ENCODE data around the gene TNFRSF6B. TPM values are rescaled to one million over a fixed set of nuclear protein-coding genes. Genes with fewer than 3 reads are reported as not detected.

Gene TNFRSF6B
- total and polyA plus RNA-seq, 9 donors: 0.55 to 2.4 (median 1.4) TPM

GRCh38 chr20:63690898-63691710 lies 5.3 kb upstream of the TNFRSF6B start:
- 74% methylated on average over 18 of the region's 24 CpGs for WGBS (ENCODE audit: insufficient coverage)
- Histone ChIP-seq H3K4me1 (ENCODE audit: control insufficient read depth, insufficient read depth, low read length) (peaks cover 26% of the 10 kb centered on the region), H3K27me3 (ENCODE audit: control insufficient read depth, insufficient read depth, low read length) (no peaks in the 10 kb centered on the region), H3K9me3 (replicated peaks; ENCODE audit: control insufficient read depth, low read depth, low read length) (no peaks in the 10 kb centered on the region), H3K27ac (ENCODE audit: low read length) (no peak overlapping the region), H3K4me3 (ENCODE audit: low read length) (no peak overlapping the region), H3K36me3 (ENCODE audit: control insufficient read depth, insufficient read depth, low read length) (peaks cover 30% of the 10 kb centered on the region)
- DNase-seq: peak; percentile 25

DNA sequence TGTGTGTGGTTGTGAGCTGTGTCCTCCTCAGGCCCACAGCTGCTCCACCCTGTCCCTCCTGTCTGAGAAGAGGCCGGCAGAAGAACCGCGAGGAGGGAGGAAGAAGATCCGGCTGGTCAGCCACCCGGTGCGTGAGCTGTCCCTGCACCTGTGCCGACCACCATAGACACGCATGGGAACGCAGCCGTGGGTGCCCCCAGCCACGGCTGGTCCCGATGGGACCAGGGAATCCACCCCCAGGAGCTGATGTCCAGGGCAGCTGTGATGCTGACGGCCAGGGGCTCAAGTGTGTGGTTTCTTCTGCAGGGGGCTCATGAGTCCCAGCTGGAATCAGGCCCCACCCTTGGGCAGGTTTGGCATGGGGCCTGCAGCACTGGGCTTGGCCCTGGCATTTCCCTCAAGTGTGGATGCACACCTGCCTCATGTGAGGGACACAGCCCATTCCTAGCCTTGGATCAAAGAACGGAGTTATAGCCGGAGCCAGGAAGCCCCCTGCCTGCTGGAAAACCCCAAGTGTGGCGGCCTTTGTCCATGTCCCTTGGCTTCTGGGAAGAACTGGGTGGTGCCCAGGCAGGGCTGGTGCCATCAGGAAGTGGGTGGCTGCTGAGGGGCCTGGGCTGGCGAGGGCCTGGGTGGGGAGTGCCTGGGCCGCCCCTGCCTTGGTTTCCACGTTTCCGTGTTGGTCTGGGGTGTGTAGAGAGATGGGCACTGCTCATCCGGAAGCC lies 4.6 kb upstream of the TNFRSF6B start:
- WGBS (ENCODE audit: insufficient coverage): 75% methylated on average over 21 of the region's 21 CpGs
- no peaks in the 10 kb centered on the region for H3K9me3 ChIP-seq (replicated peaks; ENCODE audit: control insufficient read depth, low read depth, low read length)
- H3K27me3 ChIP-seq (ENCODE audit: control insufficient read depth, insufficient read depth, low read length): no peaks in the 10 kb centered on the region
- no peak overlapping the region for H3K4me3 ChIP-seq (ENCODE audit: low read length)
- no peak overlapping the region for H3K27ac ChIP-seq (ENCODE audit: low read length)
- peaks cover 30% of the 10 kb centered on the region for H3K36me3 ChIP-seq (ENCODE audit: control insufficient read depth, insufficient read depth, low read length)
- peaks cover 26% of the 10 kb centered on the region for H3K4me1 ChIP-seq (ENCODE audit: control insufficient read depth, insufficient read depth, low read length)
- DNase-seq: peak; percentile 30

GRCh38 chr20:63692436-63693082 lies 3.9 kb upstream of the TNFRSF6B start:
- Histone ChIP-seq H3K4me3 (ENCODE audit: low read length) (no peak overlapping the region), H3K36me3 (ENCODE audit: control insufficient read depth, insufficient read depth, low read length) (peaks cover 30% of the 10 kb centered on the region), H3K27ac (ENCODE audit: low read length) (no peak overlapping the region), H3K9me3 (replicated peaks; ENCODE audit: control insufficient read depth, low read depth, low read length) (no peaks in the 10 kb centered on the region), H3K4me1 (ENCODE audit: control insufficient read depth, insufficient read depth, low read length) (peaks cover 26% of the 10 kb centered on the region), H3K27me3 (ENCODE audit: control insufficient read depth, insufficient read depth, low read length) (no peaks in the 10 kb centered on the region)
- WGBS (ENCODE audit: insufficient coverage): 71% methylated on average over 17 of the region's 20 CpGs
- DNase-seq: no peak

DNA sequence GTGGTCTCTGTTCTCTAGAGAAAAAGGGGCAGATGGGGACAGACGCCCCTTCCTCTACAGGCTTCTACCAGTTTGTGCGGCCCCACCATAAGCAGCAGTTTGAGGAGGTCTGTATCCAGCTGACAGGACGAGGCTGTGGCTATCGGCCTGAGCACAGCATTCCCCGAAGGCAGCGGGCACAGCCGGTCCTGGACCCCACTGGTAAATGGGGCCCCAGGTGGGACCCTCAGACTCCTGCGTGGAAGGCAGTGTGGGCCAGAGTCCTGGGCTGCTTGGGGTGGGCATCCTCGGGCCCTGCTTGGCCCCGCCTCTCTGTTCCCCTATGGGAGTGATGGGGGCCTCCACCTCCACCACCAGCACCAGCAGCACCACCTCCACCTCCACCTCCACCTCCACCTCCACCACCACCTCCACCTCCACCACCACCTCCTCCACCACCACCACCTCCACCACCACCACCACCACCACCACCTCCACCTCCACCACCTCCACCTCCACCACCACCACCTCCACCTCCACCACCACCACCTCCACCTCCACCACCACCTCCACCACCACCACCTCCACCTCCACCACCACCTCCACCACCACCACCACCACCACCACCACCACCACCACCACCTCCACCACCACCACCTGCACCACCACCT lies 3.2 kb upstream of the TNFRSF6B start:
- no peak overlapping the region for H3K27ac ChIP-seq (ENCODE audit: low read length)
- H3K36me3 ChIP-seq (ENCODE audit: control insufficient read depth, insufficient read depth, low read length): peaks cover 30% of the 10 kb centered on the region
- peaks cover 26% of the 10 kb centered on the region for H3K4me1 ChIP-seq (ENCODE audit: control insufficient read depth, insufficient read depth, low read length)
- H3K9me3 ChIP-seq (replicated peaks; ENCODE audit: control insufficient read depth, low read depth, low read length): no peaks in the 10 kb centered on the region
- DNase-seq: no peak
- H3K27me3 ChIP-seq (ENCODE audit: control insufficient read depth, insufficient read depth, low read length): no peaks in the 10 kb centered on the region
- 87% methylated on average over 8 of the region's 10 CpGs for WGBS (ENCODE audit: insufficient coverage)
- no peak overlapping the region for H3K4me3 ChIP-seq (ENCODE audit: low read length)

- Histone ChIP-seq H3K4me1 (ENCODE audit: control insufficient read depth, insufficient read depth, low read length) (peaks cover 33% of the 10 kb centered on the region), H3K4me3 (ENCODE audit: low read length) (no peak overlapping the region), H3K36me3 (ENCODE audit: control insufficient read depth, insufficient read depth, low read length) (peaks cover 30% of the 10 kb centered on the region), H3K9me3 (replicated peaks; ENCODE audit: control insufficient read depth, low read depth, low read length) (no peaks in the 10 kb centered on the region), H3K27ac (ENCODE audit: low read length) (no peak overlapping the region), H3K27me3 (ENCODE audit: control insufficient read depth, insufficient read depth, low read length) (no peaks in the 10 kb centered on the region)
- DNase-seq: no peak
- WGBS (ENCODE audit: insufficient coverage): 90% methylated on average over 17 of the region's 21 CpGs
Observed at GRCh38 chr20:63693733-63694583, 2.5 kb upstream of the TNFRSF6B start.

GRCh38 chr20:63694584-63695423 lies 1.6 kb upstream of the TNFRSF6B start:
- Histone ChIP-seq H3K4me1 (ENCODE audit: control insufficient read depth, insufficient read depth, low read length) (peaks cover 41% of the 10 kb centered on the region), H3K27me3 (ENCODE audit: control insufficient read depth, insufficient read depth, low read length) (no peaks in the 10 kb centered on the region), H3K27ac (ENCODE audit: low read length) (no peak overlapping the region), H3K9me3 (replicated peaks; ENCODE audit: control insufficient read depth, low read depth, low read length) (no peaks in the 10 kb centered on the region), H3K36me3 (ENCODE audit: control insufficient read depth, insufficient read depth, low read length) (peaks cover 30% of the 10 kb centered on the region), H3K4me3 (ENCODE audit: low read length) (no peak overlapping the region)
- DNase-seq: no peak
- 83% methylated on average over 32 of the region's 37 CpGs for WGBS (ENCODE audit: insufficient coverage)

GRCh38 chr20:63695424-63696305 lies 787 bp upstream of the TNFRSF6B start:
- Histone ChIP-seq H3K4me3 (ENCODE audit: low read length) (no peak overlapping the region), H3K27me3 (ENCODE audit: control insufficient read depth, insufficient read depth, low read length) (no peaks in the 10 kb centered on the region), H3K27ac (ENCODE audit: low read length) (no peak overlapping the region), H3K9me3 (replicated peaks; ENCODE audit: control insufficient read depth, low read depth, low read length) (no peaks in the 10 kb centered on the region), H3K36me3 (ENCODE audit: control insufficient read depth, insufficient read depth, low read length) (peaks cover 29% of the 10 kb centered on the region), H3K4me1 (ENCODE audit: control insufficient read depth, insufficient read depth, low read length) (peaks cover 46% of the 10 kb centered on the region)
- WGBS (ENCODE audit: insufficient coverage): 74% methylated on average over 20 of the region's 25 CpGs
- DNase-seq: no peak

DNA sequence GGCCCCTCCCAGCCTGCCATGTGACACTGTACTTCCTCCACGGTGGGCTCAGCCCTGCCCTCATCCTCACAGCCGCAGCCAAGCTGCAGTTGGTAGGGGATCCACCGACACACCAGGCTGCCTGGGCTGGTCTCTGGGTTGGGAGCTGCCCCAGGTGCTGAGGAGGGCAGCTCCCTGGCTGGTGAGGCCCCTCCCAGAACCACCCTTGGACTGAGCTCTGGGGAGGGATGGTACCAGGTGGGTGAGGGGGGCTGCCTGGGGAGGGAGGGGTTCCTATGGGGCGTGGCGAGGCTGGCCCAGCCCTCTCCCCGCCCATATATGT lies 185 bp upstream of the TNFRSF6B start:
- DNase-seq: no peak
- Histone ChIP-seq H3K9me3 (replicated peaks; ENCODE audit: control insufficient read depth, low read depth, low read length) (no peaks in the 10 kb centered on the region), H3K36me3 (ENCODE audit: control insufficient read depth, insufficient read depth, low read length) (peaks cover 28% of the 10 kb centered on the region), H3K4me1 (ENCODE audit: control insufficient read depth, insufficient read depth, low read length) (peaks cover 46% of the 10 kb centered on the region), H3K4me3 (ENCODE audit: low read length) (no peak overlapping the region), H3K27me3 (ENCODE audit: control insufficient read depth, insufficient read depth, low read length) (no peaks in the 10 kb centered on the region), H3K27ac (ENCODE audit: low read length) (no peak overlapping the region)
- 40% methylated on average over 1 of the region's 6 CpGs for WGBS (ENCODE audit: insufficient coverage)

Measured in muscle of leg (tissue), 11 donors.